Testis (tissue), 3 donors: Measurements from ENCODE around the gene FBXL17. TPM values are rescaled to one million over a fixed set of nuclear protein-coding genes. Genes with fewer than 3 reads are reported as not detected.

Experiments
- DNase-seq: peaks from one replicate; pipeline ENCODE4 v3.0.0-alpha.2; 2019
- H3K27ac ChIP-seq, 2 donors: fragments of 200-600 bp; sonication (generic); one replicate each; pipeline ENCODE4 v1.5.1; 2019
- H3K27me3 ChIP-seq: fragments of 200-600 bp; sonication (generic); one replicate; pipeline ENCODE4 v1.5.1; 2019
- H3K36me3 ChIP-seq: fragments of 200-600 bp; sonication (generic); one replicate; pipeline ENCODE4 v1.5.1; 2017; ENCODE audit warnings: low read depth; ENCODE audit errors: missing control alignments
- H3K4me1 ChIP-seq: fragments of 200-600 bp; sonication (generic); one replicate; pipeline ENCODE4 v1.5.1; 2019
- H3K4me3 ChIP-seq, 2 donors: fragments of 200-600 bp; sonication (generic); one replicate each; pipeline ENCODE4 v1.5.1; 2017 to 2019
- H3K9me3 ChIP-seq: fragments of 200-600 bp; sonication (generic); one replicate; pipeline ENCODE4 v1.5.1; 2017
- POLR2A ChIP-seq: fragments of 450-650 bp; IDR thresholded peaks from one replicate; pipeline ENCODE4 v1.6.1; 2017; ENCODE audit warnings: antibody characterized with exemption, mild to moderate bottlenecking, moderate library complexity
- WGBS, 2 donors: methylation state at CpG; one replicate each; pipeline ENCODE4 v1.1.5; 2018; 5-methylcytosine and 5-hydroxymethylcytosine counted together
- intact Hi-C: fragments of 100-400 bp; cut with DNase I; formaldehyde crosslinking; loops from one replicate; pipeline ENCODE4 v1.15.1; 2023; ENCODE audit warnings: low total_unique reads
- polyA plus RNA-seq: library from polyadenylated mRNA; stranded (reverse); fragments of 350-450 nt; fragmentation: Illumina TruSeq; extraction: RNeasy Lipid Tissue Mini Kit (QIAGEN cat#74804); gene quantifications from one replicate; pipeline ENCODE4 v1.2.3, GENCODE V29; 2014; ENCODE audit warnings: low read depth, low replicate concordance; ENCODE audit not compliant: insufficient read depth
- total RNA-seq, 2 donors: library from RNA; depleted of rRNA; stranded (reverse); fragments of >200 nt; gene quantifications; one replicate each; pipeline ENCODE4 v1.2.3, GENCODE V29; 2016
- TF ChIP-seq, protein P1 (sequence below), 3 experiments: fragments of 450-650 bp in 2 of 3; fragments of 200-600 bp in 1 of 3; sonication (generic) in 1 of 3; IDR thresholded peaks; one replicate each; pipeline ENCODE4 v1.5.1; 2016 to 2019; ENCODE audit warnings: antibody characterized with exemption in 3 of 3, mild to moderate bottlenecking in 2 of 3, moderate library complexity in 1 of 3

FBXL17 gene
- total and polyA plus RNA-seq, 3 donors from 2014 or later: 20.7 to 25.1 (median 22.6) TPM

DNA sequence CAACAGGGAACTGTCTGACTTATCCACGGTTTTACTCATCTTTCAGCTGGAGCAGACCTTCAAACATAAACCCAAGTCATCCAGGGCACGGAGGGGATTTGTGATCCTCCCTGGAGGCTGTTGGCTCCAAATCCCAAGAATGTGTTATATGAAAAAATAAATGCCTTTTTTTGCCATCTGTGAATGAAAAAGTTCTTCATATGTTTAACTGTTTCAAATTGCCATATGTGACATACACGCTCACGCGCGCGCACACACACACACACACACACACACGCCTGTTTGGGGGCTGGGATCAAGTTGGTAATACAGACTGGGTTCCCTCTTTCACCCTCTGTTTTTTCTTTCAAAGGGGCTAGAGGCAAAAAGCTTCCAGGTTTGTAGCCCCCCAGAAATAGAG is 546.8 kb downstream of the FBXL17 start:
- Histone ChIP-seq H3K27ac (no peak overlapping the region), H3K9me3 (no peaks in the 10 kb centered on the region), H3K4me3 (no peak overlapping the region), H3K27me3 (no peaks in the 10 kb centered on the region), H3K36me3 (no peaks in the 10 kb centered on the region), H3K4me1 (no peaks in the 10 kb centered on the region)
- intact Hi-C loops: no loop called here
- no peak for DNase-seq
- 89 to 93% methylated on average over 8 of the region's 8 CpGs for WGBS, 2 donors
- TF ChIP-seq, protein P1, sequence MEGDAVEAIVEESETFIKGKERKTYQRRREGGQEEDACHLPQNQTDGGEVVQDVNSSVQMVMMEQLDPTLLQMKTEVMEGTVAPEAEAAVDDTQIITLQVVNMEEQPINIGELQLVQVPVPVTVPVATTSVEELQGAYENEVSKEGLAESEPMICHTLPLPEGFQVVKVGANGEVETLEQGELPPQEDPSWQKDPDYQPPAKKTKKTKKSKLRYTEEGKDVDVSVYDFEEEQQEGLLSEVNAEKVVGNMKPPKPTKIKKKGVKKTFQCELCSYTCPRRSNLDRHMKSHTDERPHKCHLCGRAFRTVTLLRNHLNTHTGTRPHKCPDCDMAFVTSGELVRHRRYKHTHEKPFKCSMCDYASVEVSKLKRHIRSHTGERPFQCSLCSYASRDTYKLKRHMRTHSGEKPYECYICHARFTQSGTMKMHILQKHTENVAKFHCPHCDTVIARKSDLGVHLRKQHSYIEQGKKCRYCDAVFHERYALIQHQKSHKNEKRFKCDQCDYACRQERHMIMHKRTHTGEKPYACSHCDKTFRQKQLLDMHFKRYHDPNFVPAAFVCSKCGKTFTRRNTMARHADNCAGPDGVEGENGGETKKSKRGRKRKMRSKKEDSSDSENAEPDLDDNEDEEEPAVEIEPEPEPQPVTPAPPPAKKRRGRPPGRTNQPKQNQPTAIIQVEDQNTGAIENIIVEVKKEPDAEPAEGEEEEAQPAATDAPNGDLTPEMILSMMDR (IDR thresholded peaks at IDR 0.05): no peak
- TF ChIP-seq POLR2A: no peak

DNA sequence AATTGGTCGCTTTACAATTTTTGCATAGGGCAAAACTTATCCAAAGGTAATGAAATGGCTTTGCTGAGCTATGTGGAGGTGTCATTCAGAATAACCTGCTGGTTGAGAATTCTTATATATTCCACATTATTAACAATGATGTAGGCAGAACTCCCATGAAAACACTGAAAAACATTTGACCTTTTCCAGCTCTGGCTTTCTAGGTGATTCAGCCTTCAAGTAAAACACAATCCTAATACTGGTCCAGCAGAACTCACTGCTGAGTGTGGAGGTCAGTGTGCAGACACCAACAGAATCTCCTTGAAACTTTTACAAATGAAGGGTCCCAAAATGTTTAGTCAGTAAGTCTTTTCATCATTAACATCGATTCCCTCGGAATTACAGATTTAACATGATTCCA is 549.2 kb downstream of the FBXL17 start:
- no peak overlapping the region for H3K4me3 ChIP-seq
- H3K4me1 ChIP-seq: no peaks in the 10 kb centered on the region
- TF ChIP-seq, protein P1 (IDR thresholded peaks at IDR 0.05): no peak
- no peak for TF ChIP-seq POLR2A
- H3K36me3 ChIP-seq: no peaks in the 10 kb centered on the region
- DNase-seq: no peak
- H3K27me3 ChIP-seq: no peaks in the 10 kb centered on the region
- intact Hi-C loops: no loop called here
- no peak overlapping the region for H3K27ac ChIP-seq
- no peaks in the 10 kb centered on the region for H3K9me3 ChIP-seq
- 92 to 93% methylated on average over 3 of the region's 3 CpGs for WGBS, 2 donors

DNA sequence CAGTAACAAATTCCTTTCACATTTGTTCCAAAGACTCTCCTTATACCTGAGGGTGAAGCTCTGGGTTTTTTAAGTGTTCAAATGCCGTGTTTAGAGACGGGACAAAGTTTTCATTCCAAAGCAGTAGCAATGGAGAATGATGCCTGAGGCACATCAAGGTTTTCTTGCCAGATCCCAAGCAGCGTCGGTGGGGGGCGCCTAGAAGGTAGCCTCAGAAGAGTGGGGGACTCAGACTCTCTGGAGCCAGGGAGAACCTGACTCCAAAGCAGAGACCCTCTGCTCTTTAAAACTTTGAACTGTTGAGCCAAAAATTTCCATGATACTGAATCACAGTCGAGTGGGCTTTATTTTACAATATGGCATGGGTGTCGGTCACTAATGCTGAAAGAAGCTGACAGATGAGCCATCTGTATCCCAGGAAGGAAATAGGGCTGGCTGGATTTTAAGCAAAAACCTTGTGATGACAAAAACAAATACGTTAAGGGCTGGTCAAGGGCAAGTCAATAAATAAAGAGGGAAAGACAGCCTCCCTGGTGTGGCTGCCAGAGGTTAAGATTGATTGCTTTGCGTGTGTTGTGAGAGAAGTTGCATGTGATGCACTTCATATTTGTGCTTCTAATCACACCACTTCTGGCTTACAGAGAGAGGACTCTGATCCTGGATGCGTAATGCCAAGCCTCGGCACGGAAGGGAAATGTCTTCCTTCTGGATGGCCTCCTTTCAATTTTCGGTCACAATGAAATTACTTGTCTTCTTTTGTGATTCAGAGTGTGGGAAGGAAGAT is 550.1 kb downstream of the FBXL17 start:
- H3K9me3 ChIP-seq: no peaks in the 10 kb centered on the region
- WGBS, 2 donors: 54 to 61% methylated on average over 13 of the region's 13 CpGs
- H3K4me1 ChIP-seq: no peaks in the 10 kb centered on the region
- H3K27ac ChIP-seq: no peak overlapping the region
- no peaks in the 10 kb centered on the region for H3K36me3 ChIP-seq
- intact Hi-C loops: no loop called here
- DNase-seq: no peak
- no peak overlapping the region for H3K4me3 ChIP-seq
- TF ChIP-seq, protein P1 (IDR thresholded peaks at IDR 0.05): no peak
- no peak for TF ChIP-seq POLR2A
- H3K27me3 ChIP-seq: no peaks in the 10 kb centered on the region

DNA sequence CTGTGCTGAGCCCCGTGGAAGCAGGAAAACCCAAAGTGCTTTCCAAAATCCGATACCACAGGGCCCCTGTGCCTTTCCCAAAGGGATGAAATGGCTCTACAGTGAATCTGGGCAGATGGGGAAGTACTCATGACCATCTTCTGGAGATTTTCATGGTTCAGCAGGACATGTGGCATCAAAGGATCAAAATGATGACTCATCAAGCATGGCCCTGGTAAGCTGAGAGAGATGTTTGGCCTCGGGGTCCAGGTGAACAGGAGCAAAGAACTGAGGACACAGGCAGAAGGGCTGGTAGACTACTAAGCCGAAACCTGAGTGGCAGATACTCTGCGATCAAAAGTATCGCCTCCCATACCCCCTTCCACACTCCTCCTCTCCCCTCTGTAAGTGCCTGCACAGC is 551.1 kb downstream of the FBXL17 start:
- 69 to 84% methylated on average over 6 of the region's 6 CpGs for WGBS, 2 donors
- intact Hi-C loops: no loop called here

More for the DNA sequence above, 551.1 kb downstream of the FBXL17 start:
- Histone ChIP-seq H3K27me3 (no peaks in the 10 kb centered on the region), H3K36me3 (no peaks in the 10 kb centered on the region), H3K27ac (no peak overlapping the region), H3K4me1 (no peaks in the 10 kb centered on the region), H3K9me3 (no peaks in the 10 kb centered on the region), H3K4me3 (no peak overlapping the region)
- no peak for TF ChIP-seq POLR2A
- TF ChIP-seq, protein P1 (IDR thresholded peaks at IDR 0.05): no peak
- no peak for DNase-seq
